NCI-H2081 (cell line): Measurements from ENCODE around the gene ADGRL1.
"Not testable (repeated sequence)": the region's sequence is repeated elsewhere in the genome, so short reads cannot be mapped to it uniquely, and the experiment has no call there.

Experiments
- DNase-seq, 2 experiments: peaks; one replicate each; lab custom pipeline; 2025; lab: John Stamatoyannopoulos, UW

ADGRL1 gene

GRCh38 chr19:14205452-14206287, at the start of gene ADGRL1:
Gene ADGRL1 (minus strand): TSS chr19:14206169. CDS start chr19:14183602, 22,567 bp downstream.
- peak in 1 of 2 experiments; percentile 9 for DNase-seq

GRCh38 chr19:14255316-14255715, 49.3 kb upstream of the ADGRL1 start:
- DNase-seq = not testable (repeated sequence)

- not testable (repeated sequence) for DNase-seq
These were observed 48.0 kb upstream of the ADGRL1 start for GRCh38 chr19:14253822-14254599.

GRCh38 chr19:14252136-14252535, 46.2 kb upstream of the ADGRL1 start:
- not testable (repeated sequence) for DNase-seq

- no peak for DNase-seq
These were observed 44.9 kb upstream of the ADGRL1 start for GRCh38 chr19:14250870-14251269.

- not testable (repeated sequence) for DNase-seq
These were observed 44.3 kb upstream of the ADGRL1 start for GRCh38 chr19:14250315-14250714.

GRCh38 chr19:14249891-14250290, 43.9 kb upstream of the ADGRL1 start:
- DNase-seq = not testable (repeated sequence)

- peak; percentile 69 to 79 for DNase-seq
These were observed 43.2 kb upstream of the ADGRL1 start for GRCh38 chr19:14249012-14249754.

- peak; percentile 57 to 65 for DNase-seq
These were observed 42.6 kb upstream of the ADGRL1 start for GRCh38 chr19:14248578-14249011.

- DNase-seq = peak in 1 of 2 experiments; percentile 9
These were observed 41.8 kb upstream of the ADGRL1 start for GRCh38 chr19:14247548-14248471.

GRCh38 chr19:14247205-14247547, 41.2 kb upstream of the ADGRL1 start:
- DNase-seq = not testable (repeated sequence)

- DNase-seq = not testable (repeated sequence)
These were observed 38.4 kb upstream of the ADGRL1 start for GRCh38 chr19:14244393-14244792.

GRCh38 chr19:14243718-14244117, 37.7 kb upstream of the ADGRL1 start:
- not testable (repeated sequence) for DNase-seq

- DNase-seq = no peak
These were observed 31.3 kb upstream of the ADGRL1 start for GRCh38 chr19:14237014-14237941.

GRCh38 chr19:14232945-14233344, 27.0 kb upstream of the ADGRL1 start:
- not testable (repeated sequence) for DNase-seq

GRCh38 chr19:14228446-14229071, 22.6 kb upstream of the ADGRL1 start:
- not testable (repeated sequence) for DNase-seq

- DNase-seq = not testable (repeated sequence)
These were observed 20.5 kb upstream of the ADGRL1 start for GRCh38 chr19:14226498-14226897.

- no peak for DNase-seq
These were observed 16.9 kb upstream of the ADGRL1 start for GRCh38 chr19:14222886-14223285.

- DNase-seq = not testable (repeated sequence)
These were observed 15.4 kb upstream of the ADGRL1 start for GRCh38 chr19:14221345-14221744.
